Vagina (tissue), 2 donors: ENCODE results near the gene RSPH3.

ENCODE experiments used
- CTCF ChIP-seq, 3 experiments: fragments of 450-650 bp in 2 of 3; fragments of 200-600 bp in 1 of 3; sonication (generic) in 1 of 3; IDR thresholded peaks; one replicate each; pipeline ENCODE4 v1.5.1; 2017 to 2019; ENCODE audit warnings: antibody characterized with exemption in 3 of 3, mild to moderate bottlenecking in 2 of 3, moderate library complexity in 2 of 3
- POLR2A ChIP-seq, 2 donors: fragments of 450-650 bp; IDR thresholded peaks; one replicate each; pipeline ENCODE4 v1.6.1; 2017; ENCODE audit warnings: antibody characterized with exemption in 2 of 2, mild to moderate bottlenecking in 2 of 2, moderate library complexity in 2 of 2
- POLR2AphosphoS5 ChIP-seq, 2 donors: sonication (generic); formaldehyde crosslinking; IDR thresholded peaks; one replicate each; pipeline ENCODE4 v1.9.0; 2017; ENCODE audit warnings: antibody characterized with exemption in 2 of 2, mild to moderate bottlenecking in 2 of 2, low read depth in 1 of 2; ENCODE audit not compliant: insufficient read depth in 1 of 2

GRCh38 chr6:158963020-158963808 lies 36.8 kb downstream of the RSPH3 start:
- TF ChIP-seq POLR2AphosphoS5 (IDR thresholded peaks at IDR 0.05; ENCODE audit: insufficient read depth in 1 of 2, low read depth in 1 of 2) (no peak), POLR2A (IDR thresholded peaks at IDR 0.05) (no peak), CTCF (IDR thresholded peaks at IDR 0.05) (no peak)
